Activated CD4-positive, alpha-beta T cell treated with anti-CD3 and anti-CD28 coated beads, Interleukin-10, Interleukin-2, amounts not matched to agents 100 ng/mL and 50 ng/mL, durations not matched to agents 16 hours and 8 hours (primary cell): ENCODE data around the gene PCID2.
A peak's percentile ranks its signal among the peaks of the same experiment; 100 is the strongest.

Experiments
- DNase-seq: peaks from one replicate; pipeline ENCODE4 v3.0.0-alpha.2; 2020

PCID2 gene

DNA sequence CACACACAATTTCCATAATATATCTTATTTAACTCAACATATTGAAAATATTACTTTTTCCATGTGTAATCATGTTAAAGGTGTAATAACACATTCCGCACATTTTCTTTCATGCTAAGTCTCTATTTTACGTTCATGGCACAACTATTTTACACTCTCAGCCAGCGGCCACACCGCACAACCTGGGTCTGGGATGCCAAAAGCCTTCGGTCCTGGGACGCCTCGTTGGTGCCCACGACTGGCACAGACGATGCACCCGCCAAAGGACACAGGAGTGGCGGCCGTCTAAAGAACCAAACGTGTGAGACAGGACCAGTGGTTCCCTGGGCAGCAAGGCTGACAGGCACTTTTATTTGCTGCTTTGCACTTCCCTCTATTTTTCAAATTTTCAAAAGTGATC, 60.1 kb downstream of the PCID2 start:
- DNase-seq: no peak

GRCh38 chr13:113147206-113147605, 61.3 kb downstream of the PCID2 start:
- DNase-seq: no peak

GRCh38 chr13:113146750-113147149, 61.7 kb downstream of the PCID2 start:
- DNase-seq: no peak

DNA sequence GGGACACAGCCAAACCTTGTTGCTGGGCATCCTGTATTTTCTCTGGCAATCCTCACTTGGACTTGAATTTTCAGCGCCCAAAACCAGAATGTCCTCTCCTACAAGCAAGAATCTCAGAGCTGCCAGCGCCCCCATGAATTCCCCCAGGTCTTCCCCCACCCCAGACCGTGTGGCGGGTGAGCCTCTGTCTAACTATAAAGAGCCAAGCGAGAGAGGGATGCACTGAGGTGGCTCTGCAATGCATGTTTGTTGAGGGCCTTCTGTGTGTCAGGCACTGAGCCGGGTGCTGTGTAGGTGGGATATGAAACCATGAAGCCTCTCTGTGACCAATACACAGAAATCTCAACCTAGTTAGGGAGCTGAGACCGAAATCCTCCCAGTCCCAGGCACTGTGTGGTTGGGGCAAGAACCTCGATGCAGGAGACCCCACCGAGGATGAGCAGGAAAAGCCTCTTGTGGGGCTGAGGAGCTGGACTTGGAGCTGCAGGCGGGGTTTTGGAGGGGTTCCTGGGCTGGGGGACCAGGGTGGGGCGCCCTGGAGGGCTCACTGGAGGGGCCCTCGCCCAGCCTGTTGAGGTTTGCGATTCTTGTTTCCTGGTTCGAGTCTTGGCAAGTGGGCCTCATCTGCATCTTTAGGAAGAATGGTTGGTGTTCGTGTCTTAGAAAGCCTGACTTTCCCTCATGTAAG, 62.4 kb downstream of the PCID2 start:
- DNase-seq: no peak

GRCh38 chr13:113145496-113145895, 63.0 kb downstream of the PCID2 start:
- peak; percentile 26 for DNase-seq

DNA sequence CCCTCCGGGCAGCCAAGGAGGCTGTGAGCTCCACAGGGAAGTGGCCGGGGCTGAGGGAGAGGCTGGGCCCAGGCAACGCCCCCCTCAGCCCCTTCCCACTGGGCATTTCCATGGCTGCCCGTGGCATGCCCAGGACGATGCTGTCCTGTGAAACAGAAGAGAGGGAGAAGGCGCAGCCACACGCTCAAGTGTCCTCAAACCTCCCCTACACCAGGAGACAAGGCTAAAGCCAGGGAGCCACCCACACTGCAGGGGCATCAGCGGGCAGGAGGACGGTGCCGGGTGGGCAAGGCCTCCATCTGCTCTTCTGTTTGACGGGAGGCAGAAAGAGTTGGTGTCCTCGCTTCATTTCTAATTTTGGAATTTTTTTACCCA, 64.2 kb downstream of the PCID2 start:
- DNase-seq: no peak

DNA sequence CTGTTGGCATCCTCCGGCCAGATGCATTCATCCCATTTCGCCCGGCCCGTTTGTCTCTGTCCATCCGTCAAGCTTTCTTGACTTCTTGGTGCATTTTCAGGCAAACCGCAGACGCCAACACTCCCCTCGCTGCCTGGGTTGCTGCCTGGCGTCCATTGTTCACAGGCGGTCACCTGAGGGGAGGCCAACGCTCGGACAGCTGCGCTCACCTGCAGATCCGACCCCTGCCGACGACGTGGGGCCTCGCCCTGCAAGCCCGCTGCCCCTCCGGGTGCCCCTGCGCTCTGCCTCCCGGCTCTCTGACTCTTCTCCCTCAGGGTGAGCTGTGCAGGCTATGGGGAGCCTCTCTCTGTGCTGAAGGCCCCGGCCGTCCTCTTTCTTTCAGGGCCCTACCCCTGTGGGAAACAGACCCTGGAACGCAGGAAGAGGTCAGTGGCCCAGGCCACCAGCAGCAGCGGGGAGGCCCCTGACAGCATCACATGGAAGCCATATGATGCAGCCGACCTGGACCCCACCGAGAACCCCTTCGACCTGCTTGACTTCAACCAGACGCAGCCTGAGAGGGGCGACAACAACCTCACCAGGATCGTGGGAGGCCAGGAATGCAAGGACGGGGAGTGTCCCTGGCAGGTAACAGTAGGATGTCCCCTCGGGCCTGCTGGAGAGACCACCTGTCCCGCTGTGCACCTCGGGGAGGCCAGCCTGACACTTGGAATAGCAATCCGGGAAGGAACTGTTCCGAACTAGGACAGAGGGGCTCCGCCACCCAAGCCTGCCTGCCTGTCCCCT, 64.8 kb downstream of the PCID2 start:
- DNase-seq: no peak

GRCh38 chr13:113142876-113143275, 65.6 kb downstream of the PCID2 start:
- DNase-seq: no peak

DNA sequence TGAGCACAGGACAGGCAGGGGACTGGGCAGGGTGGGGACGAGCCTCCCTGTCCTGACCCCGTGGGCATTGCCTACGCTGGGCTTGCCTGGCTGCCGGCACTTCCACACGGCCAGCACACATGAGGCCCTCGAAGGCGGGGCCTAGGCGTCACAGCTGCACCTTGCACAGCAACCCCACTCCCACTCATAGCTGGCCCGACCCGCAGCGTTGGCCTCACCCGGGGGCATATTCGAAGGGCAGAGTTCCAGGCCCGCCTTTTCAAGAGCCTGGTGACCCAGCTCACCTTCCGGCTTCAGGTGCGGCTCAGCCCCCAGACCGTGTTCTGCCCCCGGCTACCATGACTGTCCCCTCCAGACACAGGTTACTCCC, 66.9 kb downstream of the PCID2 start:
- DNase-seq: no peak

- DNase-seq: no peak
Observed at GRCh38 chr13:113140677-113141600, 67.5 kb downstream of the PCID2 start.

DNA sequence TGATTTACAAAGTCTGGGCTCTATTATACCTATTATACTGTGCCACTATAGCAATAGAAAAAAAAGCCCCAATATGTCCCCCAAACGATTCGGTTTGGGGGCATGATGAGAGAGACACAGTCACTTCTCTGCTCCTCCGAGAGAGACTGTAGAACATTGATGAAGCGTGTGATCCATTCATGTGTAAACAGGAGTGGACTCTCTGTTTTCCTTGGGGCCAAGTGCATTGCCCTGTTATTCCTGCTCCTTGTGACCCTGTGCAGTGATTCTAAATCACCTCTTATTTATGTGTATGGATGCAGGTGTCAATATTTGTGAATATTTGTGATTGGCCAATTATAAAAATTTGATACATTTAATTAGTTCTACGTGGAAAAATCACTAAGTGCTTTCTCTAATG, 68.9 kb downstream of the PCID2 start:
- no peak for DNase-seq

DNA sequence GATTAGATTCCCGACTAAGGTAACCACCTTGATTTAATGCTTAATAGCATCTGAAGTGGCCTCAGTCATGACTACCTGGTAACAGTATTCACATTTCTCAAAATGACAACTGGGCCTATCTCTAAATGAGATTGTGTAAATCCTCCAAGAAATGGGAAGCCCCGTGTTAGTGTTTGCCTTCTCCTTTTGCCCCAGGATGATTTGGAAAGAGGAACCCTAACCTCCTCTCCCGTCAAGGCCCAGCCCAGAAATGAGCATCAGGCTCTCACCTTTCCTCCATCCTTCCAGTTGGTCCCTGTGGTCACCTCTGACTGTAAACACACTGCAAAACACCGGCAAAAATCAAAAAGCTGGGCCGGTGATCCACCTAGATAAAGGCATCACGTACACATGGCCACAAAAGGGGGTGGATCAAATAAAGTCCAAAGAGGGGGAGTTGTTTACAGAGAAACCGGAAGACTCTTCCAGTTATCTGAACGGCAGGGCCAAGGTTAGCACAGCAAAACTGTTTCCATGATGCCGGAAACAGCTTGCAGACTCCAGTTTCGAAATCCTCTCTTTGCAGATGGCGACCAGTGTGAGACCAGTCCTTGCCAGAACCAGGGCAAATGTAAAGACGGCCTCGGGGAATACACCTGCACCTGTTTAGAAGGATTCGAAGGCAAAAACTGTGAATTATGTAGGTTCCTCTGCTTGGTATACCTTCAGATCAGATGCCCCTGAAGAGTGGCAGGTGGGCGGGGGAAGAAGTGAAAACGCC, 69.5 kb downstream of the PCID2 start:
- DNase-seq: no peak

DNA sequence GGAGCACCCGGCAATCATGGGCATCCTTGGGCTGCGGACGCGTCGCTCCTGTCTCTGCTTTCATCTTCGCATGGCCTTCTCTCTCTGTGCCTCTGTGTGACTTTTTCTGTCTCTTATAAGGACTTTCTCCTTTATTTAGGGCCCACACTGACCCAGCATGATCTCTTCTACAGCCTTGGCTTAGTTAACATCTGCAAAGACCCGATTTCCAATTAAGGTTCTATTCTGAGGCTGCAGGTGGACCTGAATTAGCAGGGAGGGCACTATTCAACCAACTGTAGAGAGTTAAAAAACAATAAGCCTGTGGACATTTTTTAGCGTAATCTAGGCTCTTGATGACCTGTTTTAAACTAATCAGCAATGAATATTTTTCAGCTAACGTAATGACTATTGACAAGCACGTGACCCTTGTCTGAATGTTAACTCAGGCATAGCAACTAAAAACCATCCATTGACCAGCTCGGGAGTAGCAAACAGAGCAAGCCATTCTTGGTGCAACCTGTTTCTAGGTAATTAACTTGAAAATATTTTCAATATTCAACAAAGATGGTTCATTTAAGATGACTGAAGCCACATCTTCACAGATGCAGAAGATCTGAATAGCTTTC, 70.7 kb downstream of the PCID2 start:
- DNase-seq: no peak

DNA sequence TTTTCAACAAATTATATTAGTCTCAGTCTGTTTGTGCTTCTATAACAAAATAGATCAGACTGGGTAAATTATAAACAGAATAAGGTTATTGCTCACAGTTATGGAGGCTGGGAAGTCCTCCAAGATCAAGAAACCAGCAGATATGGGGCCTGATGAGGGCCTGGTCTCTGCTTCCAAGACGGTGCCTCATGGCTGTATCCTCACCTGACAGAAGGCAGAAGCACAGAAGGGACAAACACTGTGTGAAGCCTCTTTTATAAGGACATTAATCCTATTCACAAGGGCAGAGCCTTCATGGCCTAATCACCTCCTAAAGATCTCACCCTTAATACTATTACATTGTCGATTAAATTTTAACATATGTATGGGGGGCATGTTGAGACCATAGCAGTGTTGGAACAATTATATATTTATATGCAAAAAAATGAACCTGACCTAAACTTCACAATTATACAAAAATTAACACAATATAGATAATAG, 73.1 kb downstream of the PCID2 start:
- no peak for DNase-seq

DNA sequence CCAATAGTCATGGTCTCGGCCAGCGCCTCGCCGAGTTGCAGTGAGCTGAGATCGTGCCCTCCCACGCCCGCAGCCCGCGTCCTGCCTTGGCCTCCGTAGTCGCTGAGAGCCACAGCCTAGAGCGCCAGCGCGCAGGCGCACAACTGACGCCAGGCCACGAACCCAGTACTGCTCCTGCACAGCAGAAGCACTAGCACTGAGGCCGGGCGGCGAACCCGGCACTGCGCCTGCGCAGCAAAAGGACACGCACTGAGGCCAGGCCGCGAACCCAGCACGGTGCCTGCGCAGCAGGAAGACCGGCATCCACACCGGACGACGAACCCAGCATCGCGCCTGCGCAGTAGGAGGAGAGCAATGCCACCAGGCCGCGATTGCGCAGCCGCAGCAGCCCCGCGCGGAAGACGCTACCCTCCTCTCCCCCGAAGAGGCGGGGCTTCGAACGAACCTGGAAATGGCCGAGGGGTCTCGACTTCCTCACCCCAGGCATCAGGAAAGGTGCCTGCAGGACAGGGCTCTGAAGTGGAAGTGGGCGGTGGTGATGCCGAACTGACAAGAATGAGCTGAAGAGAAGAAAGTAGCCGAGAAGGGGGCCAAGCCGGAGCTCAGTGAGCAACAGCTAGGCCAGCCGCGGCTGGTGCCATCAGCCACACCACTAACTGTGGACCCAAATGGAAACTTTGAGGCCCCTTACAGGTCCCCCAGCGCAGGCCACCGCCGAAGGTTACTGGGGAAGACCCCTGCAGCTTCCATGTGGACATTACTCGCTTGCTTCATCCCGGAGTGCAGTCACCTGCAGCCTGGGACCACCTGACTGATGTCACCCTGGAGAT, 78.3 kb downstream of the PCID2 start:
- peak; percentile 49 for DNase-seq

DNA sequence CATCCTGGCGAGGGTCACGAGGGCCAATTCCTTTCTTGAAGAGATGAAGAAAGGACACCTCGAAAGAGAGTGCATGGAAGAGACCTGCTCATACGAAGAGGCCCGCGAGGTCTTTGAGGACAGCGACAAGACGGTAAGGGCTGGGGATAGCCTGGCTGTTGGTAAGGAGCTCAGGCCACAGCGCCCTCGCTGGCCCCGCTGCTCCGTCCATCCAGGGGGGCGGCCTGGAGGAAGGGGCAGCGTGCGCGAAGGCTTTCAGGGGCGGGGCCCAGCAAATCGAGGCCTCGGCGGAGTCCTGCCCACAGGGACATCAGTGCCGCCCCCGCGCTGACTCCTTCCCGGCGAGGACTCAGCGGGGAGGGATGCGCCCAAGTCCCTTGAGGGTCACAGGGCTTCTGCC, 79.0 kb downstream of the PCID2 start:
- no peak for DNase-seq
